ENCODE data around the gene PIK3C2B.

DNA sequence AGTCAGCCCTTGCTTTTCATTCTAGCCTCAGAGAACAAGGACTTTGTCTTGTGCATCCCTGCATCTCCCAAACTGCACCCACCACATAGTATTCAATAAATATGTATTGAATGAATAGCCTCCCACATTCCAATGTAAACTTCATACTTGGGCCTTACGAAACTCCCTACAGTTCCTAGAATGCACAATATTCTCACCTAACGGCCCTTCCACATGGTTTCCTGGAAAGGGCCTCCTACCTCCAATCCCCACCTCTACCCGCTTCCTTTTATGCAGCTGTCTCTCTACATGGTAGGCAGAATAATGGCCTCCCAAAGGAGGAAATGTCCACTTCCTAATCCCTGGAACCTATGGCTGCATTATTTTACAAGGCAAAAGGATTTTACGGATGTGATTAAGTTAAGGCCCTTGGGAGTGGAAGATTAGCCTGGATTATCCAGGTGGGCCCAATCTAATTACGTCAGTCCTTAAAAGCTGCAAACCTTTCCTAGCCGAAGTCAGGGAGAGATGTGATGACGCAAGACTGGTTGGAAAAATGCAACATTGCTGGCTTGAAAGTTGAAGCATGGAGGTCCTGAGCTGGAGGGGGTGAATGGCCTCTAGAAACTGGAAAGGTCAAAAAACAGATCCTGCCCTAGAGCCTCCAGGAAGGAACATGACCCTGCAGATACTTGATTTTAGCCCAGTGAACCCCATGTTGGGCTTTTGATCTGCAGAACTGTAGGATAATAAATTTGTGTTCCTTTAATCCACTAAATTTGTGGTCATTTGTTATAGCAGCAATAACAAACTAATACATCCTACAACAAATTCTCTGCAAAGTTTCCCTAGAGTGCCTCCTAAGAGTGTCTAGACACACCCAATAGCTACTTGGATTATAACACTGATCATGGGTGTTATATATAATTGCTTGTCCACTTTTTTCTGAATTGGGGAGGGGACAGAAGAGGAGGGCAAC lies 5.2 kb upstream of the PIK3C2B start:
- TF ChIP-seq, protein P1, sequence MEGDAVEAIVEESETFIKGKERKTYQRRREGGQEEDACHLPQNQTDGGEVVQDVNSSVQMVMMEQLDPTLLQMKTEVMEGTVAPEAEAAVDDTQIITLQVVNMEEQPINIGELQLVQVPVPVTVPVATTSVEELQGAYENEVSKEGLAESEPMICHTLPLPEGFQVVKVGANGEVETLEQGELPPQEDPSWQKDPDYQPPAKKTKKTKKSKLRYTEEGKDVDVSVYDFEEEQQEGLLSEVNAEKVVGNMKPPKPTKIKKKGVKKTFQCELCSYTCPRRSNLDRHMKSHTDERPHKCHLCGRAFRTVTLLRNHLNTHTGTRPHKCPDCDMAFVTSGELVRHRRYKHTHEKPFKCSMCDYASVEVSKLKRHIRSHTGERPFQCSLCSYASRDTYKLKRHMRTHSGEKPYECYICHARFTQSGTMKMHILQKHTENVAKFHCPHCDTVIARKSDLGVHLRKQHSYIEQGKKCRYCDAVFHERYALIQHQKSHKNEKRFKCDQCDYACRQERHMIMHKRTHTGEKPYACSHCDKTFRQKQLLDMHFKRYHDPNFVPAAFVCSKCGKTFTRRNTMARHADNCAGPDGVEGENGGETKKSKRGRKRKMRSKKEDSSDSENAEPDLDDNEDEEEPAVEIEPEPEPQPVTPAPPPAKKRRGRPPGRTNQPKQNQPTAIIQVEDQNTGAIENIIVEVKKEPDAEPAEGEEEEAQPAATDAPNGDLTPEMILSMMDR (IDR thresholded peaks at IDR 0.05; ENCODE audit: poor library complexity, severe bottlenecking): no peak
- TF ChIP-seq POLR2AphosphoS5 (IDR thresholded peaks at IDR 0.05) (no peak), EZH2 (IDR thresholded peaks at IDR 0.05; ENCODE audit: borderline replicate concordance, insufficient read depth, low read length, poor library complexity, severe bottlenecking) (no peak), RAD21 (conservative IDR thresholded peaks at IDR 0.05) (no peak)
- TF ChIP-seq, protein P2, sequence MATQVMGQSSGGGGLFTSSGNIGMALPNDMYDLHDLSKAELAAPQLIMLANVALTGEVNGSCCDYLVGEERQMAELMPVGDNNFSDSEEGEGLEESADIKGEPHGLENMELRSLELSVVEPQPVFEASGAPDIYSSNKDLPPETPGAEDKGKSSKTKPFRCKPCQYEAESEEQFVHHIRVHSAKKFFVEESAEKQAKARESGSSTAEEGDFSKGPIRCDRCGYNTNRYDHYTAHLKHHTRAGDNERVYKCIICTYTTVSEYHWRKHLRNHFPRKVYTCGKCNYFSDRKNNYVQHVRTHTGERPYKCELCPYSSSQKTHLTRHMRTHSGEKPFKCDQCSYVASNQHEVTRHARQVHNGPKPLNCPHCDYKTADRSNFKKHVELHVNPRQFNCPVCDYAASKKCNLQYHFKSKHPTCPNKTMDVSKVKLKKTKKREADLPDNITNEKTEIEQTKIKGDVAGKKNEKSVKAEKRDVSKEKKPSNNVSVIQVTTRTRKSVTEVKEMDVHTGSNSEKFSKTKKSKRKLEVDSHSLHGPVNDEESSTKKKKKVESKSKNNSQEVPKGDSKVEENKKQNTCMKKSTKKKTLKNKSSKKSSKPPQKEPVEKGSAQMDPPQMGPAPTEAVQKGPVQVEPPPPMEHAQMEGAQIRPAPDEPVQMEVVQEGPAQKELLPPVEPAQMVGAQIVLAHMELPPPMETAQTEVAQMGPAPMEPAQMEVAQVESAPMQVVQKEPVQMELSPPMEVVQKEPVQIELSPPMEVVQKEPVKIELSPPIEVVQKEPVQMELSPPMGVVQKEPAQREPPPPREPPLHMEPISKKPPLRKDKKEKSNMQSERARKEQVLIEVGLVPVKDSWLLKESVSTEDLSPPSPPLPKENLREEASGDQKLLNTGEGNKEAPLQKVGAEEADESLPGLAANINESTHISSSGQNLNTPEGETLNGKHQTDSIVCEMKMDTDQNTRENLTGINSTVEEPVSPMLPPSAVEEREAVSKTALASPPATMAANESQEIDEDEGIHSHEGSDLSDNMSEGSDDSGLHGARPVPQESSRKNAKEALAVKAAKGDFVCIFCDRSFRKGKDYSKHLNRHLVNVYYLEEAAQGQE (IDR thresholded peaks at IDR 0.05; ENCODE audit: borderline replicate concordance): no peak

All from neural cell (in vitro differentiated cells).